Natural killer cell treated with Interleukin-12 subunit alpha and Interleukin-12 subunit beta and Interleukin-15 and Interleukin-18, amount 100 ng/mL, for 72 hours (primary cell): ENCODE results near the gene WFDC8. TPM values are rescaled to one million over a fixed set of nuclear protein-coding genes. Genes with fewer than 3 reads are reported as not detected.

Source experiments
- total RNA-seq, 2 donors: library from RNA; stranded (reverse); gene quantifications; one replicate each; pipeline ENCODE4 v1.2.3, GENCODE V29; 2022

WFDC8 gene
- total RNA-seq, 2 donors from 2014 or later, result not detected

Other genes starting within 250 kb of the WFDC8 start
- gene SDC4, start 230.9 kb downstream of the WFDC8 start, total RNA-seq, result 10 to 100 TPM; 23.3 to 43.5 TPM
- gene SYS1, start 216.1 kb downstream of the WFDC8 start, total RNA-seq, result 10 to 100 TPM; 23.3 to 31.4 TPM
- gene TP53TG5, start 201.0 kb downstream of the WFDC8 start, total RNA-seq, result not detected
- 1 to 10 TPM; 6.1 to 6.4 TPM for gene DBNDD2, start 171.0 kb downstream of the WFDC8 start, total RNA-seq
- 10 to 100 TPM; 73.0 to 86.6 TPM for gene PIGT, start 163.1 kb downstream of the WFDC8 start, total RNA-seq
- not detected for gene WFDC2, start 109.5 kb downstream of the WFDC8 start, total RNA-seq
- gene SPINT3, start 63.7 kb downstream of the WFDC8 start, total RNA-seq, result not detected
- not detected for gene WFDC6, start 39.8 kb downstream of the WFDC8 start, total RNA-seq
- not detected for gene EPPIN, start 31.9 kb downstream of the WFDC8 start, total RNA-seq
- gene WFDC10A, start 50.5 kb upstream of the WFDC8 start, total RNA-seq, result not detected
- not detected for gene WFDC9, start 52.0 kb upstream of the WFDC8 start, total RNA-seq
- gene WFDC11, start 91.0 kb upstream of the WFDC8 start, total RNA-seq, result not detected
- not detected for gene WFDC13, start 122.8 kb upstream of the WFDC8 start, total RNA-seq
- not detected for gene WFDC10B, start 125.7 kb upstream of the WFDC8 start, total RNA-seq
- gene SPINT4, start 143.1 kb upstream of the WFDC8 start, total RNA-seq, result not detected
- not detected for gene WFDC3, start 212.6 kb upstream of the WFDC8 start, total RNA-seq
- 10 to 100 TPM; 25.5 to 30.4 TPM for gene DNTTIP1, start 212.7 kb upstream of the WFDC8 start, total RNA-seq
- 100 to 1,000 TPM in 1 of 2 donors, 10 to 100 TPM in 1; 89.7 to 139 TPM for gene UBE2C, start 233.4 kb upstream of the WFDC8 start, total RNA-seq
- not detected for gene TNNC2, start 248.0 kb upstream of the WFDC8 start, total RNA-seq